Natural killer cell (primary cell): ENCODE results near the gene PEAK1. TPM values are rescaled to one million over a fixed set of nuclear protein-coding genes. Genes with fewer than 3 reads are reported as not detected.

Source experiments
- ATAC-seq, 3 donors: fragments of 150-1000 bp in 2 of 3; fragments of 200-7000 bp in 1 of 3; cut with Tn5 transposase; 1 replicate in 1 of 3; 2 replicates in 2 of 3; pipeline ENCODE4 v1.10.0; 2021; ENCODE audit warnings: mild to moderate bottlenecking in 2 of 3, moderate library complexity in 2 of 3
- DNase-seq, 2 donors: peaks; one replicate each; pipeline versions ENCODE4 v3.0.0 to v3.0.0-alpha.2; 2013 to 2021; ENCODE audit warnings: mixed read lengths in 1 of 2
- H3K27ac ChIP-seq: one replicate; pipeline ENCODE4 v1.5.1; 2013; ENCODE audit warnings: mild to moderate bottlenecking, low read length
- H3K27me3 ChIP-seq: one replicate; pipeline ENCODE4 v1.6.1; 2013; ENCODE audit warnings: low read length; ENCODE audit not compliant: control insufficient read depth, insufficient read depth
- H3K36me3 ChIP-seq: one replicate; pipeline ENCODE4 v1.6.1; 2013; ENCODE audit warnings: low read length; ENCODE audit not compliant: control insufficient read depth, insufficient read depth
- H3K4me1 ChIP-seq: one replicate; pipeline ENCODE4 v1.6.1; 2013; ENCODE audit warnings: low read length; ENCODE audit not compliant: control insufficient read depth, insufficient read depth
- H3K4me3 ChIP-seq: one replicate; pipeline ENCODE4 v1.5.1; 2013; ENCODE audit warnings: low read length
- H3K9me3 ChIP-seq: one replicate; pipeline ENCODE4 v1.6.1; 2013; ENCODE audit warnings: low read length; ENCODE audit not compliant: control insufficient read depth, insufficient read depth
- H3K27ac Mint-ChIP-seq, 2 donors: one replicate each; pipeline ENCODE4 v1.8.0; 2022; ENCODE audit warnings: mild to moderate bottlenecking in 2 of 2, mixed read lengths in 2 of 2, moderate library complexity in 1 of 2
- H3K27me3 Mint-ChIP-seq, 2 donors: one replicate each; pipeline ENCODE4 v1.8.0; 2022; ENCODE audit warnings: low read depth in 2 of 2, mixed read lengths in 2 of 2
- H3K36me3 Mint-ChIP-seq: one replicate; pipeline ENCODE4 v1.8.0; 2022; ENCODE audit warnings: mixed read lengths
- H3K4me1 Mint-ChIP-seq, 2 donors: one replicate each; pipeline ENCODE4 v1.8.0; 2022; ENCODE audit warnings: mixed read lengths in 2 of 2
- H3K4me3 Mint-ChIP-seq: one replicate; pipeline ENCODE4 v1.8.0; 2022; ENCODE audit warnings: mild to moderate bottlenecking, moderate library complexity, mixed read lengths
- H3K9me3 Mint-ChIP-seq, 2 donors: one replicate each; pipeline ENCODE4 v1.8.0; 2022; ENCODE audit warnings: mixed read lengths in 2 of 2
- WGBS: methylation state at CpG from one replicate; pipeline ENCODE4 v1.1.7; 2013; ENCODE audit warnings: missing lambda C conversion rate; ENCODE audit not compliant: insufficient coverage; 5-methylcytosine and 5-hydroxymethylcytosine counted together
- intact Hi-C: fragments of 100-400 bp; cut with micrococcal nuclease; formaldehyde crosslinking; loops from one replicate; pipeline ENCODE4 v1.14.2; 2022
- total RNA-seq, 4 donors: library from RNA; stranded (reverse); fragments of 120-200 nt in 1 of 4; gene quantifications; one replicate each; pipeline versions ENCODE4 v1.2.3 to v1.2.4, GENCODE V29; 2013 to 2022
- TF ChIP-seq, protein P1 (sequence below): fragments of 200-600 bp; IDR thresholded peaks from one replicate; pipeline ENCODE4 v1.8.0; 2022; ENCODE audit warnings: antibody characterized with exemption

Gene PEAK1
- total RNA-seq, 3 donors from 2014 or later (not counting 1 experiment from before 2014, with no cell fraction given) = 59.3 to 73.9 (median 69.1) TPM

- no peak overlapping the region for H3K27ac Mint-ChIP-seq
- Histone ChIP-seq H3K9me3 (no peaks in the 10 kb centered on the region), H3K4me3 (no peak overlapping the region), H3K27me3 (no peaks in the 10 kb centered on the region), H3K4me1 (no peaks in the 10 kb centered on the region), H3K36me3 (no peaks in the 10 kb centered on the region), H3K27ac (no peak overlapping the region)
- 91% methylated on average over 4 of the region's 5 CpGs for WGBS
- intact Hi-C loops = no loop called here
- TF ChIP-seq, protein P1, sequence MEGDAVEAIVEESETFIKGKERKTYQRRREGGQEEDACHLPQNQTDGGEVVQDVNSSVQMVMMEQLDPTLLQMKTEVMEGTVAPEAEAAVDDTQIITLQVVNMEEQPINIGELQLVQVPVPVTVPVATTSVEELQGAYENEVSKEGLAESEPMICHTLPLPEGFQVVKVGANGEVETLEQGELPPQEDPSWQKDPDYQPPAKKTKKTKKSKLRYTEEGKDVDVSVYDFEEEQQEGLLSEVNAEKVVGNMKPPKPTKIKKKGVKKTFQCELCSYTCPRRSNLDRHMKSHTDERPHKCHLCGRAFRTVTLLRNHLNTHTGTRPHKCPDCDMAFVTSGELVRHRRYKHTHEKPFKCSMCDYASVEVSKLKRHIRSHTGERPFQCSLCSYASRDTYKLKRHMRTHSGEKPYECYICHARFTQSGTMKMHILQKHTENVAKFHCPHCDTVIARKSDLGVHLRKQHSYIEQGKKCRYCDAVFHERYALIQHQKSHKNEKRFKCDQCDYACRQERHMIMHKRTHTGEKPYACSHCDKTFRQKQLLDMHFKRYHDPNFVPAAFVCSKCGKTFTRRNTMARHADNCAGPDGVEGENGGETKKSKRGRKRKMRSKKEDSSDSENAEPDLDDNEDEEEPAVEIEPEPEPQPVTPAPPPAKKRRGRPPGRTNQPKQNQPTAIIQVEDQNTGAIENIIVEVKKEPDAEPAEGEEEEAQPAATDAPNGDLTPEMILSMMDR = no peak
- no peaks in the 10 kb centered on the region for H3K36me3 Mint-ChIP-seq
- DNase-seq (no peak), ATAC-seq (no peak)
- H3K9me3 Mint-ChIP-seq = no peaks in the 10 kb centered on the region
- no peaks in the 10 kb centered on the region for H3K27me3 Mint-ChIP-seq
- peaks cover 8 to 19% of the 10 kb centered on the region in 2 donors for H3K4me1 Mint-ChIP-seq
- H3K4me3 Mint-ChIP-seq = no peak overlapping the region
Observed at GRCh38 chr15:77358545-77359240, 61.2 kb downstream of the PEAK1 start.

DNA sequence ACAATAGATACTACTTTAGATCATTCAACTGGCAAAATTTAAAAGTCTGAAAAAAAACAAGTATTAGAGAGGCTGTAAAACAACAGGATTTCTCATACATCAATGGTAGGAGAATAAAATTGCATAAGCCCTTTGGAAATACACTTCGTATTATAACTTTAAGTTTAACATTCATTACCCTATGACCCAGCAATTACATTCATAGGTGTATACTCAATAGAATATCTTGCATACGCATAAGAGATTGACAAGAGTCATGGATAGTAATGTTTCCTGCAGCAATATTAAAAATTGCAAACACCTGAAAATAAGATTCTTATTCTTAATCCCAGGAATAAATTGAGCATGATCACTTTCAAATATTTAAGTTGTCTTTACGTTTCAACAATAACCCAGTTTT, 63.6 kb downstream of the PEAK1 start:
- WGBS = no CpG with 5 or more reads among the region's 3 CpGs
- Mint-ChIP-seq H3K27ac (no peak overlapping the region), H3K4me1 (peaks cover 8 to 20% of the 10 kb centered on the region in 2 donors), H3K27me3 (no peaks in the 10 kb centered on the region), H3K4me3 (no peak overlapping the region), H3K9me3 (no peaks in the 10 kb centered on the region), H3K36me3 (no peaks in the 10 kb centered on the region)
- Histone ChIP-seq H3K9me3 (no peaks in the 10 kb centered on the region), H3K27ac (no peak overlapping the region), H3K36me3 (no peaks in the 10 kb centered on the region), H3K4me3 (no peak overlapping the region), H3K4me1 (no peaks in the 10 kb centered on the region), H3K27me3 (no peaks in the 10 kb centered on the region)
- TF ChIP-seq, protein P1 = no peak
- intact Hi-C loops = no loop called here
- no peak for ATAC-seq
- DNase-seq = no peak

GRCh38 chr15:77355321-77355720, 64.6 kb downstream of the PEAK1 start:
- intact Hi-C loops = no loop called here
- ATAC-seq = no peak

More at GRCh38 chr15:77355321-77355720, 64.6 kb downstream of the PEAK1 start:
- Mint-ChIP-seq H3K27ac (no peak overlapping the region), H3K4me3 (no peak overlapping the region), H3K9me3 (no peaks in the 10 kb centered on the region), H3K36me3 (no peaks in the 10 kb centered on the region), H3K4me1 (peaks cover 8 to 20% of the 10 kb centered on the region in 2 donors), H3K27me3 (no peaks in the 10 kb centered on the region)
- TF ChIP-seq, protein P1 = no peak
- DNase-seq = no peak
- no peaks in the 10 kb centered on the region for H3K4me1 ChIP-seq
- WGBS = 97% methylated on average over 3 of the region's 3 CpGs
- H3K27me3 ChIP-seq = no peaks in the 10 kb centered on the region
- H3K4me3 ChIP-seq = no peak overlapping the region
- no peaks in the 10 kb centered on the region for H3K36me3 ChIP-seq
- H3K27ac ChIP-seq = no peak overlapping the region
- no peaks in the 10 kb centered on the region for H3K9me3 ChIP-seq
